ENCODE data around the gene TCFL5. TPM values are rescaled to one million over a fixed set of nuclear protein-coding genes. Genes with fewer than 3 reads are reported as not detected.

TCFL5 gene
- total RNA-seq, 4 donors from 2014 or later, result 5.2 to 8.4 (median 7.2) TPM

GRCh38 chr20:62827311-62828038 lies 34.1 kb downstream of the TCFL5 start:
- 80 to 96% methylated on average over 4 to 5 of the region's 29 CpGs for WGBS, 2 donors
- intact Hi-C loops (cut with DNase I), result no loop called here
- peaks cover 23 to 29% (median 28%) of the 10 kb centered on the region in 3 donors for H3K4me1 ChIP-seq
- no peak overlapping the region for H3K4me3 ChIP-seq
- H3K36me3 ChIP-seq, result no peaks in the 10 kb centered on the region
- DNase-seq, result no peak
- H3K9me3 ChIP-seq, result no peaks in the 10 kb centered on the region
- peaks cover 0 to 29% (median 0%) of the 10 kb centered on the region in 4 donors for H3K27me3 ChIP-seq
- no peak overlapping the region for H3K27ac ChIP-seq
- no peak for TF ChIP-seq POLR2A (IDR thresholded peaks at IDR 0.05)

GRCh38 chr20:62826646-62827310 lies 34.8 kb downstream of the TCFL5 start:
- H3K4me3 ChIP-seq, result no peak overlapping the region
- no peak for DNase-seq
- 60 to 81% methylated on average over 1 to 12 of the region's 24 CpGs for WGBS, 2 donors
- no peaks in the 10 kb centered on the region for H3K9me3 ChIP-seq
- H3K27me3 ChIP-seq, result peaks cover 0 to 29% (median 0%) of the 10 kb centered on the region in 4 donors
- intact Hi-C loops (cut with DNase I), result no loop called here
- no peaks in the 10 kb centered on the region for H3K36me3 ChIP-seq
- peaks cover 16 to 22% (median 21%) of the 10 kb centered on the region in 3 donors for H3K4me1 ChIP-seq
- TF ChIP-seq POLR2A (IDR thresholded peaks at IDR 0.05) (no peak), CTCF (IDR thresholded peaks at IDR 0.05) (no peak)
- no peak overlapping the region for H3K27ac ChIP-seq

- intact Hi-C loops (cut with DNase I), result no loop called here
- Histone ChIP-seq H3K36me3 (no peaks in the 10 kb centered on the region), H3K4me3 (no peak overlapping the region), H3K9me3 (no peaks in the 10 kb centered on the region), H3K27ac (no peak overlapping the region), H3K4me1 (peaks cover 10 to 16% (median 14%) of the 10 kb centered on the region in 3 donors), H3K27me3 (peaks cover 0 to 31% (median 0%) of the 10 kb centered on the region in 4 donors)
- TF ChIP-seq POLR2A (IDR thresholded peaks at IDR 0.05) (no peak), CTCF (IDR thresholded peaks at IDR 0.05) (no peak)
- no peak for DNase-seq
- 100% methylated on average over 2 of the region's 27 CpGs; no CpG with 5 or more reads in 1 of the 2 donors for WGBS, 2 donors
Measured at GRCh38 chr20:62825986-62826645, 35.5 kb downstream of the TCFL5 start.

- 52 to 70% methylated on average over 4 to 7 of the region's 22 CpGs for whole genome bisulfite sequencing, 2 donors
Measured at GRCh38 chr20:62825333-62825985, 36.2 kb downstream of the TCFL5 start.

More at GRCh38 chr20:62825333-62825985, 36.2 kb downstream of the TCFL5 start:
- DNase-seq, result no peak
- Histone ChIP-seq H3K4me1 (peaks cover 8 to 12% (median 12%) of the 10 kb centered on the region in 3 donors), H3K27ac (peak overlapping the region in 2 of 4 donors; percentile 74 to 85), H3K4me3 (peak overlapping the region in 2 of 4 donors; percentile 44 to 68), H3K36me3 (no peaks in the 10 kb centered on the region), H3K27me3 (peaks cover 0 to 38% (median 0%) of the 10 kb centered on the region in 4 donors), H3K9me3 (no peaks in the 10 kb centered on the region)
- TF ChIP-seq POLR2A (IDR thresholded peaks at IDR 0.05) (no peak), CTCF (IDR thresholded peaks at IDR 0.05) (no peak)
- intact Hi-C loops (cut with DNase I), result no loop called here

Data from esophagus squamous epithelium (tissue), 5 donors.